H1 (cell line): Measurements from ENCODE around the gene SECISBP2. TPM values are rescaled to one million over a fixed set of nuclear protein-coding genes. Genes with fewer than 3 reads are reported as not detected.

Source experiments
- CTCF ChIA-PET: fragments of 300-600 bp; sonication (Branson Sonifier 250); formaldehyde crosslinking; loops from one replicate; lab custom pipeline; 2021; ENCODE audit not compliant: partially characterized antibody; lab: Charles Lee
- POLR2A ChIA-PET: fragments of 300-600 bp; sonication (Branson Sonifier 250); formaldehyde crosslinking; loops from one replicate; lab custom pipeline; 2021; ENCODE audit warnings: inconsistent platforms; ENCODE audit not compliant: partially characterized antibody; lab: Charles Lee
- DNase-seq, 2 experiments: peaks; one replicate each; pipeline versions ENCODE4 v3.0.0 to v3.0.0-alpha.2; 2010 to 2022; ENCODE audit warnings: low spot score in 2 of 2, low read depth in 1 of 2, mixed read lengths in 1 of 2
- FAIRE-seq: peaks from 2 replicates; lab custom pipeline; 2011; peaks lifted over from hg19 to GRCh38; lab: Jason Lieb, UNC
- H2AFZ ChIP-seq: 2 replicates; pipeline ENCODE4 v1.8.1; 2012; ENCODE audit warnings: low read length, inconsistent platforms
- H2AK5ac ChIP-seq: 2 replicates; pipeline ENCODE4 v1.6.1; 2013; ENCODE audit warnings: low read depth, low read length
- H2BK120ac ChIP-seq: replicated peaks from 2 replicates; pipeline ENCODE3; 2013; ENCODE audit warnings: low read depth, low read length, inconsistent platforms
- H2BK12ac ChIP-seq: 2 replicates; pipeline ENCODE4 v1.6.1; 2013; ENCODE audit warnings: low read depth, low read length
- H2BK15ac ChIP-seq: 2 replicates; pipeline ENCODE4 v1.6.1; 2013; ENCODE audit warnings: low read length
- H2BK20ac ChIP-seq: 2 replicates; pipeline ENCODE4 v1.6.1; 2013; ENCODE audit warnings: low read length
- H2BK5ac ChIP-seq: 2 replicates; pipeline ENCODE4 v1.6.1; 2013; ENCODE audit warnings: low read depth, low read length
- H3K14ac ChIP-seq: 2 replicates; pipeline ENCODE4 v1.6.1; 2013; ENCODE audit warnings: inconsistent platforms; ENCODE audit not compliant: insufficient read length
- H3K18ac ChIP-seq: 2 replicates; pipeline ENCODE4 v1.6.1; 2013; ENCODE audit warnings: low read length; ENCODE audit errors: extremely low read depth
- H3K23ac ChIP-seq: 2 replicates; pipeline ENCODE4 v1.6.1; 2013; ENCODE audit warnings: inconsistent platforms; ENCODE audit not compliant: insufficient read length
- H3K23me2 ChIP-seq: 2 replicates; pipeline ENCODE4 v1.6.1; 2013; ENCODE audit warnings: low read depth, low read length
- H3K27ac ChIP-seq: 2 replicates; pipeline ENCODE4 v1.6.1; 2011; ENCODE audit warnings: low read depth, low read length, inconsistent platforms
- H3K27me3 ChIP-seq, 4 experiments: replicated peaks in 1 of 4; 1 replicate in 1 of 4; 2 replicates in 3 of 4; pipeline versions ENCODE4 v1.6.1 to v1.8.1; 2011 to 2013; ENCODE audit warnings: low read length in 3 of 4, mild to moderate bottlenecking in 3 of 4, inconsistent platforms in 2 of 4, mixed read lengths in 2 of 4, moderate library complexity in 1 of 4; ENCODE audit not compliant: control insufficient read depth in 3 of 4, insufficient read depth in 3 of 4; ENCODE audit errors: extremely low read depth in 1 of 4
- H3K36me3 ChIP-seq, 4 experiments: 2 replicates each; pipeline versions ENCODE4 v1.6.1 to v1.8.1; 2011 to 2013; ENCODE audit warnings: mild to moderate bottlenecking in 4 of 4, low read length in 3 of 4, moderate library complexity in 2 of 4, control low read depth in 1 of 4, inconsistent platforms in 1 of 4; ENCODE audit not compliant: insufficient read depth in 4 of 4, control insufficient read depth in 2 of 4
- H3K4ac ChIP-seq: replicated peaks from 2 replicates; pipeline ENCODE3; 2013; ENCODE audit warnings: low read length, low read depth, mixed read lengths, inconsistent platforms; ENCODE audit not compliant: insufficient read length
- H3K4me1 ChIP-seq, 4 experiments: replicated peaks in 1 of 4; 1 replicate in 1 of 4; 2 replicates in 3 of 4; pipeline versions ENCODE4 v1.6.1 to v1.8.1; 2011 to 2013; ENCODE audit warnings: low read length in 3 of 4, inconsistent platforms in 2 of 4, mixed read lengths in 1 of 4; ENCODE audit not compliant: insufficient read depth in 4 of 4, control insufficient read depth in 3 of 4
- H3K4me2 ChIP-seq, 2 experiments: 2 replicates each; pipeline versions ENCODE4 v1.6.1 to v1.8.1; 2011 to 2013; ENCODE audit warnings: low read depth in 2 of 2, low read length in 2 of 2, control low read depth in 1 of 2, inconsistent platforms in 1 of 2, mild to moderate bottlenecking in 1 of 2; ENCODE audit not compliant: insufficient read depth in 1 of 2
- H3K4me3 ChIP-seq, 4 experiments: fragments of 200-600, 300-600 bp in 1 of 4; sonication (generic), shearing (Covaris generic), sonication (Bioruptor Twin) in 1 of 4; 2 replicates each; pipeline versions ENCODE4 v1.5.1 to v1.8.1; 2011 to 2016; ENCODE audit warnings: low read length in 4 of 4, low read depth in 3 of 4, control low read depth in 2 of 4, inconsistent platforms in 2 of 4, mild to moderate bottlenecking in 2 of 4, mixed read lengths in 1 of 4, moderate library complexity in 1 of 4; ENCODE audit not compliant: insufficient read depth in 2 of 4; ENCODE audit errors: extremely low read depth in 1 of 4
- H3K56ac ChIP-seq: replicated peaks from 2 replicates; pipeline ENCODE3; 2013; ENCODE audit warnings: low read depth, mild to moderate bottlenecking, mixed read lengths, low read length, inconsistent platforms; ENCODE audit not compliant: insufficient read length
- H3K79me1 ChIP-seq: 2 replicates; pipeline ENCODE4 v1.6.1; 2013; ENCODE audit warnings: low read depth, low read length, control low read depth
- H3K79me2 ChIP-seq, 2 experiments: 2 replicates each; pipeline versions ENCODE4 v1.6.1 to v1.8.1; 2012 to 2013; ENCODE audit warnings: low read length in 2 of 2, mild to moderate bottlenecking in 2 of 2, inconsistent platforms in 1 of 2; ENCODE audit not compliant: insufficient read depth in 2 of 2, control insufficient read depth in 1 of 2
- H3K9ac ChIP-seq, 4 experiments: replicated peaks in 1 of 4; 1 replicate in 1 of 4; 2 replicates in 3 of 4; pipeline versions ENCODE4 v1.6.1 to v1.8.1; 2011 to 2013; ENCODE audit warnings: low read depth in 3 of 4, low read length in 3 of 4, control low read depth in 2 of 4, mild to moderate bottlenecking in 2 of 4, moderate library complexity in 2 of 4, inconsistent platforms in 1 of 4; ENCODE audit errors: extremely low read depth in 1 of 4
- H3K9me3 ChIP-seq, 2 experiments: 2 replicates each; pipeline versions ENCODE4 v1.6.1 to v1.8.1; 2012 to 2013; ENCODE audit warnings: mild to moderate bottlenecking in 2 of 2, moderate library complexity in 2 of 2, control low read depth in 1 of 2, inconsistent platforms in 1 of 2, low read depth in 1 of 2, low read length in 1 of 2, mixed read lengths in 1 of 2; ENCODE audit not compliant: insufficient read depth in 2 of 2
- H4K20me1 ChIP-seq, 2 experiments: replicated peaks in 1 of 2; 2 replicates each; pipeline versions ENCODE3 to v1.8.1; 2011 to 2013; ENCODE audit warnings: inconsistent platforms in 2 of 2, low read length in 2 of 2, mild to moderate bottlenecking in 1 of 2; ENCODE audit not compliant: insufficient read depth in 2 of 2, control insufficient read depth in 1 of 2
- H4K5ac ChIP-seq: 2 replicates; pipeline ENCODE4 v1.6.1; 2013; ENCODE audit warnings: low read length, low read depth, mixed read lengths, inconsistent platforms; ENCODE audit not compliant: insufficient read length
- H4K8ac ChIP-seq: 2 replicates; pipeline ENCODE4 v1.8.0; 2013; ENCODE audit warnings: mild to moderate bottlenecking, moderate library complexity, low read length, inconsistent platforms; ENCODE audit not compliant: insufficient read depth; ENCODE audit errors: extremely low read depth
- H4K91ac ChIP-seq: replicated peaks from 2 replicates; pipeline ENCODE3; 2013; ENCODE audit warnings: low read length, mixed read lengths, inconsistent platforms; ENCODE audit not compliant: insufficient read length
- WGBS, 2 experiments: shearing (Covaris generic) in 1 of 2; methylation state at CpG; one replicate each; pipeline versions ENCODE4 v1.1.6 to v1.1.7; 2013 to 2015; ENCODE audit warnings: low lambda C conversion rate in 2 of 2, mixed read lengths in 2 of 2, inconsistent platforms in 1 of 2, low coverage in 1 of 2, missing lambda C conversion rate in 1 of 2; ENCODE audit not compliant: insufficient replicate concordance in 2 of 2, insufficient coverage in 1 of 2, insufficient read length in 1 of 2; ENCODE audit errors: extremely low coverage in 1 of 2, missing lambda C conversion rate in 1 of 2; 5-methylcytosine and 5-hydroxymethylcytosine counted together
- polyA plus RNA-seq, 7 experiments: library from polyadenylated mRNA; depleted of rRNA in 3 of 7; stranded (reverse) in 5 of 7; unstranded in 2 of 7; fragments of >200 nt in 5 of 7; fragments of 200-250 nt in 2 of 7; gene quantifications; 1 replicate in 5 of 7; 2 replicates in 1 of 7; 4 replicates in 1 of 7; pipeline versions ENCODE4 v1.2.1 to v1.2.3, GENCODE V29; 2011 to 2013; ENCODE audit warnings: missing spikeins in 2 of 7, mixed read lengths in 2 of 7
- total RNA-seq: library from RNA; stranded (reverse); fragmentation: NEBNext Ultra II Directional; extraction: Animal tissue kit (Norgen Biotek cat#: 25700); gene quantifications from 2 replicates; pipeline ENCODE4 v1.2.1, GENCODE V29; 2021

Gene SECISBP2
- total and polyA plus RNA-seq, 2 of the 8 experiments (the other 6 are each of a cell fraction or from before 2014, with no cell fraction given), result 39.0 to 61.7 TPM

DNA sequence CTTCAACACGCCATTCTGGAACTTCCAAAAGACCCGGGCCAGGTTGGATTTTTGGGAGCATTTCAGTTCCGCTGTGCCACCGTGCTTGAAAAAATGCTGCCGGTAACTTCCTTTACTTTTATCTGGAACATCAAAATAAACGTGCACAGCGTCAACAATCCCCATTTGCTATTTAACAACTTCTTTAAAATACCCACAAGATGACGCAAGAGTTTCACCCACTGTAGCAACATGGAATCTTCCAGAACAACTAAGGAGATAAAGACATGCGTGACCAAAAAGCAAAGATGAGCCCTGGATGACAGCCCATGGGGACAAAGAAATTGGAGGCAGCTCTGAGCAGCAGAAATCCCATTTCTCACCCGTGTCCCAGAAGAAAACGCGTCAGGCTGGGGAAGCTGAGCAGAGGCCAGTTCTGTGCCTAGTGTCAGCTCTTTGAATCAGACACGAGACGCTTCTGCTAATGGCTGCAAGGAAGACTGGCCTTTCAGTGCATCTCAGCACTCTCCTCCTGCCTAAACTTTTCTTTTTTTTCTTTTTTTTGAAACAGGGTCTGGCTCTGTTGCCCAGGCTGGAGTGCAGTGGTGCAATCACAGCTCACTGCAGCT is 61.3 kb downstream of the SECISBP2 start:
- no peak overlapping the region for H3K4ac ChIP-seq
- 94% methylated on average over 14 of the region's 14 CpGs; no CpG with 5 or more reads in 1 of the 2 experiments for WGBS, 2 experiments
- peaks cover 6 to 16% (median 7%) of the 10 kb centered on the region in 4 experiments; a peak in 6 of 8 replicates for H3K36me3 ChIP-seq
- DNase-seq (no peak), FAIRE-seq (no peak)
- H2BK15ac ChIP-seq, result no peak overlapping the region
- no peaks in the 10 kb centered on the region for H3K79me1 ChIP-seq
- no peaks in the 10 kb centered on the region for H3K4me1 ChIP-seq
- POLR2A ChIA-PET, result interaction anchor here (1.0 to 1.2 kb wide), 2 partner anchors 9 to 12 kb away, joined by 3 read pairs; no protein-coding TSS in a partner anchor
- H4K8ac ChIP-seq, result no peak overlapping the region
- H3K18ac ChIP-seq, result no peak overlapping the region
- peaks cover 4 to 12% of the 10 kb centered on the region in 2 experiments for H4K20me1 ChIP-seq
- no peaks in the 10 kb centered on the region for H3K79me2 ChIP-seq
- no peak overlapping the region for H3K23ac ChIP-seq
- H3K23me2 ChIP-seq, result no peaks in the 10 kb centered on the region
- H4K91ac ChIP-seq, result no peak overlapping the region
- H3K9me3 ChIP-seq, result no peaks in the 10 kb centered on the region
- no peak overlapping the region for H3K27ac ChIP-seq
- H2BK20ac ChIP-seq, result no peak overlapping the region
- H3K4me3 ChIP-seq, result no peak overlapping the region
- H2AFZ ChIP-seq, result no peak overlapping the region
- no peak overlapping the region for H2BK5ac ChIP-seq
- H3K14ac ChIP-seq, result no peak overlapping the region
- no peak overlapping the region for H3K9ac ChIP-seq
- H2BK12ac ChIP-seq, result no peak overlapping the region
- no peaks in the 10 kb centered on the region for H3K27me3 ChIP-seq
- CTCF ChIA-PET, result interaction anchor here (0.9 to 1.3 kb wide), 3 partner anchors 10 to 214 kb away, joined by 3 to 5 read pairs (median 3); no protein-coding TSS in a partner anchor
- no peak overlapping the region for H3K56ac ChIP-seq
- H3K4me2 ChIP-seq, result no peak overlapping the region
- H2AK5ac ChIP-seq, result no peak overlapping the region
- H4K5ac ChIP-seq, result no peak overlapping the region
- no peak overlapping the region for H2BK120ac ChIP-seq
